ENCODE measurements around the gene PLSCR1.

DNA sequence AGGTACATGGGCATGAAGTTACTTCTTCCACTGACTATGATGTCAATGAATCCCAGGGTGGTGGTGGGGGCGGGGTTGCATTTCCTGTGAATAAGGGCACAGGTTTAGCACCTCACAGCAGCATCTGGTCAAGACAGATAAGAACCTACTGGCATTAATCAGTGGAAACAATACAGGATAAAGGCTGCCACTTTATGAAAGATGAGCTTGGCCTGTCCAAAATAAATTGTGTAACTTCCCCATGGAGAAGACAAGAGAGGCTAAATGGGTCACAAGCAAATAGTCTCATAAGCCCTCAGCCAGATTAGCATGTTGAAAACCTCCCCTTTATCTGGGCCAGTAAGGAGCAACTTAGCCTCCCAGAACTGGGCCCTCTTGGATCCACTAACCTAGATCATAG lies 47.7 kb downstream of the PLSCR1 start:
- TF ChIP-seq, protein P1, sequence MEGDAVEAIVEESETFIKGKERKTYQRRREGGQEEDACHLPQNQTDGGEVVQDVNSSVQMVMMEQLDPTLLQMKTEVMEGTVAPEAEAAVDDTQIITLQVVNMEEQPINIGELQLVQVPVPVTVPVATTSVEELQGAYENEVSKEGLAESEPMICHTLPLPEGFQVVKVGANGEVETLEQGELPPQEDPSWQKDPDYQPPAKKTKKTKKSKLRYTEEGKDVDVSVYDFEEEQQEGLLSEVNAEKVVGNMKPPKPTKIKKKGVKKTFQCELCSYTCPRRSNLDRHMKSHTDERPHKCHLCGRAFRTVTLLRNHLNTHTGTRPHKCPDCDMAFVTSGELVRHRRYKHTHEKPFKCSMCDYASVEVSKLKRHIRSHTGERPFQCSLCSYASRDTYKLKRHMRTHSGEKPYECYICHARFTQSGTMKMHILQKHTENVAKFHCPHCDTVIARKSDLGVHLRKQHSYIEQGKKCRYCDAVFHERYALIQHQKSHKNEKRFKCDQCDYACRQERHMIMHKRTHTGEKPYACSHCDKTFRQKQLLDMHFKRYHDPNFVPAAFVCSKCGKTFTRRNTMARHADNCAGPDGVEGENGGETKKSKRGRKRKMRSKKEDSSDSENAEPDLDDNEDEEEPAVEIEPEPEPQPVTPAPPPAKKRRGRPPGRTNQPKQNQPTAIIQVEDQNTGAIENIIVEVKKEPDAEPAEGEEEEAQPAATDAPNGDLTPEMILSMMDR (IDR thresholded peaks at IDR 0.05; ENCODE audit: low read depth, low read length, poor library complexity, severe bottlenecking), result no peak
- no peak for TF ChIP-seq EZH2phosphoT487 (IDR thresholded peaks at IDR 0.05; ENCODE audit: borderline replicate concordance, low read length)
